ENCODE measurements around the gene SYNE2. TPM values are rescaled to one million over a fixed set of nuclear protein-coding genes. Genes with fewer than 3 reads are reported as not detected.

Gene SYNE2
- total RNA-seq, 2 donors from 2014 or later: 104 to 390 TPM

DNA sequence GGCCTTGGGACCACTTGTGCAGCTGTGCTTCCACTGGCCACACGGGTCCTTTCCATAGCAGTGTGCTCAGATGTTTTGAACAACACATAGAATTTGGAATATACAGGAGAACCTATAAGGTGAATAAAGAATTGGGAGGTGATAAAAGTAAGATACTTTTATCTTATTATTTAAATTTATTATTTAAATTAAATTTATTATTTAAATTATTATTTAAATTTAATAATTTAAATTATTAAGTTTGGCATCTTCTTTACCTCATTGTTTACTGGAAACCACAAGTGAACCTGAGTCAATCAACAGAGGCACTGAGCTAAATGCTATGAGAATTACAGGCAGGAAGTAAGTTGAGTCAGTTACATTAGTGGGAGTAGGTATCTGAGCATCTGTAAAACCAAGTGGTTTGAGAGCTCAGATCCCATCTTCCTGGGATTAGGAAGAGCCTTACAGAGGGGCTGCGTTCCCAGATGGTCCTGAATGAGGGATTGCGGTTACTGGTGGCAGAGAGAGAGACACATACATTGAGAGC, 338.2 kb downstream of the SYNE2 start:
- Histone ChIP-seq H3K36me3 (no peaks in the 10 kb centered on the region), H3K4me3 (no peak overlapping the region), H3K4me1 (replicated peaks) (no peaks in the 10 kb centered on the region), H3K27me3 (replicated peaks; ENCODE audit: insufficient read depth) (no peaks in the 10 kb centered on the region), H3K27ac (no peak overlapping the region), H3K9me3 (no peaks in the 10 kb centered on the region)
- intact Hi-C loops (cut with DNase I): no loop called here
- 95% methylated on average over 3 of the region's 3 CpGs for WGBS
- no peak for DNase-seq (ENCODE audit: low spot score)
- TF ChIP-seq, protein P1, sequence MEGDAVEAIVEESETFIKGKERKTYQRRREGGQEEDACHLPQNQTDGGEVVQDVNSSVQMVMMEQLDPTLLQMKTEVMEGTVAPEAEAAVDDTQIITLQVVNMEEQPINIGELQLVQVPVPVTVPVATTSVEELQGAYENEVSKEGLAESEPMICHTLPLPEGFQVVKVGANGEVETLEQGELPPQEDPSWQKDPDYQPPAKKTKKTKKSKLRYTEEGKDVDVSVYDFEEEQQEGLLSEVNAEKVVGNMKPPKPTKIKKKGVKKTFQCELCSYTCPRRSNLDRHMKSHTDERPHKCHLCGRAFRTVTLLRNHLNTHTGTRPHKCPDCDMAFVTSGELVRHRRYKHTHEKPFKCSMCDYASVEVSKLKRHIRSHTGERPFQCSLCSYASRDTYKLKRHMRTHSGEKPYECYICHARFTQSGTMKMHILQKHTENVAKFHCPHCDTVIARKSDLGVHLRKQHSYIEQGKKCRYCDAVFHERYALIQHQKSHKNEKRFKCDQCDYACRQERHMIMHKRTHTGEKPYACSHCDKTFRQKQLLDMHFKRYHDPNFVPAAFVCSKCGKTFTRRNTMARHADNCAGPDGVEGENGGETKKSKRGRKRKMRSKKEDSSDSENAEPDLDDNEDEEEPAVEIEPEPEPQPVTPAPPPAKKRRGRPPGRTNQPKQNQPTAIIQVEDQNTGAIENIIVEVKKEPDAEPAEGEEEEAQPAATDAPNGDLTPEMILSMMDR (IDR thresholded peaks at IDR 0.05): no peak

DNA sequence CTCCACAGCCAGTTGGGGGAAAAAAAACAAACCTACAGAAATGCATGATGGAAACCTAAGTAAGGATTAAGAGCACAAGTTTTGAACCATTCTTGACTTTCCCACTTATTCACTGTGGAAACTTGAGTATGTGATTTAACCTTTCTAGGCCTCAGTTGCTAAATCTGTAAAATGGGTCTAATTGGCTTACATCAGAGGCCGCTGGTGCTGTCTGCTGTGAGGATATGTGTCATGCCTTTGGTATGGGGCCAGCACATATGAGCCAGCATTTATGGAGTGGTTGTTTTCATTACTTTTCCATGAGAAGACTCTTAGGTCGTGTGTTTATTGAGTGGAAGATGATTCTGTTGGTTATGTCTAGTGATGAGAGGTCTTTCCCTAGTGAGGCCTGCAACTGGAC, 339.0 kb downstream of the SYNE2 start:
- TF ChIP-seq POLR2A (IDR thresholded peaks at IDR 0.05): no peak
- TF ChIP-seq, protein P1 (IDR thresholded peaks at IDR 0.05): no peak
- no peak for DNase-seq (ENCODE audit: low spot score)
- Histone ChIP-seq H3K27me3 (replicated peaks; ENCODE audit: insufficient read depth) (no peaks in the 10 kb centered on the region), H3K36me3 (no peaks in the 10 kb centered on the region), H3K27ac (no peak overlapping the region), H3K4me1 (replicated peaks) (no peaks in the 10 kb centered on the region), H3K4me3 (no peak overlapping the region), H3K9me3 (no peaks in the 10 kb centered on the region)
- 72% methylated on average over 2 of the region's 2 CpGs for WGBS
- intact Hi-C loops (cut with DNase I): no loop called here

DNA sequence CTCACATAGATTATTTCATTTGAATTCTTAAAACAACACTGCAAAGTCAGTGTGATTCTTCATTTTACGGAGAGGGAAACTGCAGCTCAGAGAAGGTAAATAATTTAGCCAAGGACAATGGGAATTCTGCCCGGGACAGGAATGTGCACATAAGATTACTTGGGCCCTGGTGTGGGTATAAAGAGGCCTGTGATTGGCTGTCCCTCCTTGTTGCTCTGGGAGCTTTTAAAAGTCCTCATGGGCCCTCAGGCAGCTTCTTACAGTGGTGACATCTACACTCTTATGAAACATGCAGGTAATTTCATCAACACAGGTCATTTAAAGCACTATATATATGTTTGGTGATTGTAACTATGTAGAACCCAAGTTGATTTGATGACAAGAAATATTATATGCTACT, 341.0 kb downstream of the SYNE2 start:
- WGBS: 61% methylated on average over 2 of the region's 2 CpGs
- H3K27ac ChIP-seq: no peak overlapping the region

DNA sequence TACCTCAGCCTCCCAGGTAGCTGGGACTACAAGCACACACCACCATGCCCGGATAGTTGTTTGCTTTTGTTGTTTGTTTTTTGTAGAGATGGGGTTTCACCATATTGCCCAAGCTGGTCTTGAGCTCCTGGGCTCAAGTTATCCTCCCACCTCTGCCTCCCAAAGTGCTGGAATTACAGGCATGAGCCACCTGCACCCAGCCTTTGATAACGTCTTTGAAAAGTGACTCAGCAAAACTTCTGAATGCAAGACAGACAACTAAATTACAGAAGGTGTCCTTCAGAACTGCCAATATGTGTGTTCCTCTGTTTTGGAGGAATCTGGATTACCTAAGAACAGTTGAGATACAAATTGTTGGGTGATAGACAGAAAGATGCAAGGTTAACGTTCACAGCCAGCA, 341.6 kb downstream of the SYNE2 start:
- no peak overlapping the region for H3K4me3 ChIP-seq
- DNase-seq (ENCODE audit: low spot score): no peak
- no peak overlapping the region for H3K27ac ChIP-seq
- TF ChIP-seq POLR2A (IDR thresholded peaks at IDR 0.05) (no peak), POLR2AphosphoS5 (IDR thresholded peaks at IDR 0.05) (no peak)
- TF ChIP-seq, protein P1 (IDR thresholded peaks at IDR 0.05): no peak
- intact Hi-C loops (cut with DNase I): no loop called here
- no peaks in the 10 kb centered on the region for H3K27me3 ChIP-seq (replicated peaks; ENCODE audit: insufficient read depth)
- no peaks in the 10 kb centered on the region for H3K9me3 ChIP-seq
- 61% methylated on average over 3 of the region's 3 CpGs for WGBS
- H3K36me3 ChIP-seq: no peaks in the 10 kb centered on the region
- no peaks in the 10 kb centered on the region for H3K4me1 ChIP-seq (replicated peaks)

More for the DNA sequence above, 341.0 kb downstream of the SYNE2 start:
- H3K4me3 ChIP-seq: no peak overlapping the region
- no peaks in the 10 kb centered on the region for H3K4me1 ChIP-seq (replicated peaks)
- intact Hi-C loops (cut with DNase I): no loop called here
- no peaks in the 10 kb centered on the region for H3K36me3 ChIP-seq
- no peak for DNase-seq (ENCODE audit: low spot score)
- TF ChIP-seq POLR2A (IDR thresholded peaks at IDR 0.05): no peak
- no peak for TF ChIP-seq POLR2AphosphoS5 (IDR thresholded peaks at IDR 0.05)
- TF ChIP-seq, protein P1 (IDR thresholded peaks at IDR 0.05): no peak
- H3K27me3 ChIP-seq (replicated peaks; ENCODE audit: insufficient read depth): no peaks in the 10 kb centered on the region
- no peaks in the 10 kb centered on the region for H3K9me3 ChIP-seq

DNA sequence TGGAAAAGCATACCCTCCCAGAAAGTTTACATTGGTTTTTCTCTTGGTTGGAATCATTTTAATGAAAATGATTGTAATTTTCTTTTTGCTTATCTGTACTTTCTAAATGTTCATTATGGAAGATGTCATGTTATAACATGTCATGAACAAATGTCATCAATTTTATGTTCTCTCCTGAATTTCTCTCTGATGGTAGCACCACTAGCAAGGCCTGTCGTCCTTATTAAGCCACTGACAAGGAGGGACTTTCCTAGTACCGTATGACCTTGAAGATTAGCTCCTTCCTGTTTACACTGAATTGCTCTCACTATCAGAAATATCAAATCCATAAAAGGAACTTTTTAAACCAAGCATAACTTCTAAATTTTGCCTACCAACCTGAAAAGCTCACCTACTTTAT, 342.4 kb downstream of the SYNE2 start:
- intact Hi-C loops (cut with DNase I): no loop called here

More for the DNA sequence above, 342.4 kb downstream of the SYNE2 start:
- Histone ChIP-seq H3K36me3 (no peaks in the 10 kb centered on the region), H3K4me3 (no peak overlapping the region), H3K4me1 (replicated peaks) (no peaks in the 10 kb centered on the region), H3K9me3 (no peaks in the 10 kb centered on the region), H3K27ac (no peak overlapping the region), H3K27me3 (replicated peaks; ENCODE audit: insufficient read depth) (no peaks in the 10 kb centered on the region)
- WGBS: 24% methylated on average over 2 of the region's 2 CpGs
- TF ChIP-seq POLR2A (IDR thresholded peaks at IDR 0.05): no peak
- no peak for TF ChIP-seq POLR2AphosphoS5 (IDR thresholded peaks at IDR 0.05)
- TF ChIP-seq, protein P1 (IDR thresholded peaks at IDR 0.05): no peak
- no peak for DNase-seq (ENCODE audit: low spot score)

Measured in prostate gland (tissue), 2 donors.